K562 (cell line): ENCODE measurements around the gene YBX2. TPM values are rescaled to one million over a fixed set of nuclear protein-coding genes. Genes with fewer than 3 reads are reported as not detected.
A peak's percentile ranks its signal among the peaks of the same experiment; 100 is the strongest.

Experiments
- BRF1 ChIP-seq: IDR thresholded peaks from 3 replicates; pipeline ENCODE4 v1.6.1; 2011; ENCODE audit warnings: borderline replicate concordance, mild to moderate bottlenecking; ENCODE audit not compliant: insufficient read length; ENCODE audit errors: extremely low read depth
- GABPB2 ChIP-seq: fragments of 250-450 bp; sonication (Bioruptor Pico); conservative IDR thresholded peaks from 2 replicates; pipeline ENCODE4 v1.5.1; 2021; ENCODE audit warnings: mild to moderate bottlenecking
- IFI16 ChIP-seq: fragments of 250-450 bp; sonication (Bioruptor Pico); IDR thresholded peaks from 2 replicates; pipeline ENCODE4 v2.1.2; 2022; ENCODE audit warnings: mild to moderate bottlenecking, inconsistent platforms
- NFATC3 ChIP-seq: fragments of 450-650 bp; IDR thresholded peaks from 2 replicates; pipeline ENCODE4 v1.6.1; 2017; ENCODE audit warnings: mild to moderate bottlenecking
- RBM15 ChIP-seq: fragments of 200-400 bp; formaldehyde crosslinking; IDR thresholded peaks from 2 replicates; pipeline ENCODE4 v1.6.1; 2018; ENCODE audit warnings: mild to moderate bottlenecking, low read length, moderate library complexity; ENCODE audit not compliant: insufficient read depth
- RBM22 ChIP-seq: fragments of 200-400 bp; formaldehyde crosslinking; IDR thresholded peaks from 2 replicates; pipeline ENCODE4 v1.6.1; 2018; ENCODE audit warnings: low read length, low read depth; ENCODE audit not compliant: poor library complexity, severe bottlenecking
- TFAM ChIP-seq: fragments of 250-450 bp; sonication (Bioruptor Pico); conservative IDR thresholded peaks from 2 replicates; pipeline ENCODE4 v1.5.0; 2021; ENCODE audit warnings: mild to moderate bottlenecking, moderate library complexity
- ZKSCAN1 ChIP-seq: fragments of 150-350 bp; IDR thresholded peaks from 2 replicates; pipeline ENCODE4 v1.6.1; 2016; ENCODE audit warnings: low read depth, low read length
- ZNF140 ChIP-seq: fragments of 250-450 bp; sonication (Bioruptor Pico); IDR thresholded peaks from 2 replicates; pipeline ENCODE4 v1.8.0; 2021; ENCODE audit warnings: moderate library complexity, mild to moderate bottlenecking, inconsistent platforms
- ZNF316 ChIP-seq: fragments of 450-650 bp; IDR thresholded peaks from 2 replicates; pipeline ENCODE4 v1.6.1; 2016
- ZNF586 ChIP-seq: fragments of 450-650 bp; formaldehyde crosslinking; conservative IDR thresholded peaks from 2 replicates; pipeline ENCODE4 v1.4.0; 2020; ENCODE audit warnings: mild to moderate bottlenecking, moderate library complexity
- ZNF75A ChIP-seq: fragments of 450-650 bp; formaldehyde crosslinking; IDR thresholded peaks from 2 replicates; pipeline ENCODE4 v1.4.0; 2020; ENCODE audit warnings: mild to moderate bottlenecking
- ZNF785 ChIP-seq: fragments of 250-450 bp; sonication (Bioruptor Pico); IDR thresholded peaks from 2 replicates; pipeline ENCODE4 v1.4.0; 2020; ENCODE audit warnings: mild to moderate bottlenecking
- polyA plus RNA-seq, 8 experiments: library from polyadenylated mRNA; depleted of rRNA in 4 of 8; stranded (reverse) in 5 of 8; unstranded in 3 of 8; fragments of >200 nt; fragmentation: Nextera tagmentation in 2 of 8; fragmentation: Illumina TruSeq in 1 of 8; extraction: Ambion mirVana in 2 of 8; extraction: Trizol in 1 of 8; gene quantifications; 2 replicates each; pipeline versions ENCODE4 v1.2.1 to v1.2.3, GENCODE V29; 2011 to 2014; ENCODE audit warnings: inconsistent platforms in 1 of 8, missing spikeins in 1 of 8
- total RNA-seq, 7 experiments: library from RNA; depleted of rRNA in 6 of 7; stranded (reverse); fragments of >200 nt in 6 of 7; fragmentation: Illumina TruSeq in 2 of 7; extraction: Trizol in 2 of 7; gene quantifications; 2 replicates each; pipeline versions ENCODE4 v1.2.1 to v1.2.3, GENCODE V29; 2011 to 2021; ENCODE audit warnings: low replicate concordance in 1 of 7
- TF ChIP-seq, protein P1 (sequence below): fragments of 200-800 bp; sonication (Bioruptor generic); IDR thresholded peaks from 2 replicates; pipeline ENCODE4 v1.6.1; 2017; ENCODE audit warnings: missing genetic modification characterization, missing compliant biosample characterization
- TF ChIP-seq, protein P2 (sequence below): fragments of 250-450 bp; sonication (Bioruptor Pico); IDR thresholded peaks from 2 replicates; pipeline ENCODE4 v1.8.0; 2021; ENCODE audit warnings: moderate library complexity, mild to moderate bottlenecking, inconsistent platforms
- TF ChIP-seq, protein P3 (sequence below), 2 experiments: IDR thresholded peaks; 2 replicates each; pipeline ENCODE4 v1.6.1; 2011; ENCODE audit warnings: borderline replicate concordance in 1 of 2, control low read depth in 1 of 2, low read depth in 1 of 2, low read length in 1 of 2, mild to moderate bottlenecking in 1 of 2, mixed read lengths in 1 of 2, moderate library complexity in 1 of 2; ENCODE audit not compliant: insufficient read depth in 1 of 2, insufficient read length in 1 of 2, poor library complexity in 1 of 2, severe bottlenecking in 1 of 2; ENCODE audit errors: extremely low read depth in 1 of 2
- TF ChIP-seq, protein P4 (sequence below): fragments of 250-450 bp; sonication (Bioruptor Pico); IDR thresholded peaks from 2 replicates; pipeline ENCODE4 v1.8.0; 2021; ENCODE audit warnings: borderline replicate concordance, mild to moderate bottlenecking, moderate library complexity; ENCODE audit not compliant: poor library complexity, severe bottlenecking
- TF ChIP-seq, protein P5 (sequence below), 3 experiments: IDR thresholded peaks in 2 of 3; conservative IDR thresholded peaks in 1 of 3; 2 replicates each; pipeline ENCODE4 v1.5.1; 2011 to 2012; ENCODE audit warnings: low read length in 3 of 3, mild to moderate bottlenecking in 3 of 3, control low read depth in 2 of 3, improper control_type of control experiment in 1 of 3, inconsistent platforms in 1 of 3, low read depth in 1 of 3, mixed read lengths in 1 of 3, moderate library complexity in 1 of 3; ENCODE audit not compliant: insufficient read depth in 2 of 3

YBX2 gene
- total and polyA plus RNA-seq, 9 of the 15 experiments (the other 6 are each of a cell fraction or from before 2014, with no cell fraction given), result 0.03 to 0.59 (median 0.27) TPM; not detected in 6

DNA sequence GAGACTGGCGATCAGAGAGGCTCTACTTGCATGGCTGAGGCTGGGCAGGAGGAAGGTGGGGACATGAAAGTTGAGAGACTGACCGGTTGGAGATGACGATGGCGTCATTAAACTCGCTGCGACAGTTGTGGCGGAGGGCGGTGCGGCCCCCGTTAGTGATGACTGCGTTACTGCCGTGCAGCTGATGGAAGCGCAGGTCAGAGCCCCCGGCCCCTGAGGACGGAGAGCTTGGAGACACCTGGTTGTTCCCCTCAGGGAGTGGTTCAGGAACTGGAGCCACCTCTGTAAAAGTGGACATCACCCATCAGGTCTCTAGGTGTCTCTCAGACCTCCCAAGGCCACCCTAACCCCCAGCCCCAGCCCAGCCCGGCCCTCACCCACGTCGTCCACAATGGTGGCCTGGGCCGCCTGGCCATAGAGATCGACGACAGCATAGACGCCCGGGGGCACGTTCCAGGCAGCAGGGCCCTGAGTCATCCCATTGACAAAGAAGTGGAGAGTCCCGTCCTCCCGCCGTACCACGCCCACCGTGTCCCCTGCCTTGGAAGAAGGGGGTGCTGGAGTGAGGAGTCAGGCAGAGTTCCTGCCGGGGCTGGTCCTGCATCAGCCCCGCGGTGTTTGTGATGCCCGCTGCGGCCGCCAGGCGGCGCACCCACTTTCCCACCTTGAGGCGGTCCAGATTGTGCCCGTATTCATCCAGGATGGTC is 29.4 kb upstream of the YBX2 start (continued):
- no peak for TF ChIP-seq RBM15
- TF ChIP-seq, protein P1, sequence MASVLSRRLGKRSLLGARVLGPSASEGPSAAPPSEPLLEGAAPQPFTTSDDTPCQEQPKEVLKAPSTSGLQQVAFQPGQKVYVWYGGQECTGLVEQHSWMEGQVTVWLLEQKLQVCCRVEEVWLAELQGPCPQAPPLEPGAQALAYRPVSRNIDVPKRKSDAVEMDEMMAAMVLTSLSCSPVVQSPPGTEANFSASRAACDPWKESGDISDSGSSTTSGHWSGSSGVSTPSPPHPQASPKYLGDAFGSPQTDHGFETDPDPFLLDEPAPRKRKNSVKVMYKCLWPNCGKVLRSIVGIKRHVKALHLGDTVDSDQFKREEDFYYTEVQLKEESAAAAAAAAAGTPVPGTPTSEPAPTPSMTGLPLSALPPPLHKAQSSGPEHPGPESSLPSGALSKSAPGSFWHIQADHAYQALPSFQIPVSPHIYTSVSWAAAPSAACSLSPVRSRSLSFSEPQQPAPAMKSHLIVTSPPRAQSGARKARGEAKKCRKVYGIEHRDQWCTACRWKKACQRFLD, result no peak
- TF ChIP-seq GABPB2, result no peak
- TF ChIP-seq, protein P2, sequence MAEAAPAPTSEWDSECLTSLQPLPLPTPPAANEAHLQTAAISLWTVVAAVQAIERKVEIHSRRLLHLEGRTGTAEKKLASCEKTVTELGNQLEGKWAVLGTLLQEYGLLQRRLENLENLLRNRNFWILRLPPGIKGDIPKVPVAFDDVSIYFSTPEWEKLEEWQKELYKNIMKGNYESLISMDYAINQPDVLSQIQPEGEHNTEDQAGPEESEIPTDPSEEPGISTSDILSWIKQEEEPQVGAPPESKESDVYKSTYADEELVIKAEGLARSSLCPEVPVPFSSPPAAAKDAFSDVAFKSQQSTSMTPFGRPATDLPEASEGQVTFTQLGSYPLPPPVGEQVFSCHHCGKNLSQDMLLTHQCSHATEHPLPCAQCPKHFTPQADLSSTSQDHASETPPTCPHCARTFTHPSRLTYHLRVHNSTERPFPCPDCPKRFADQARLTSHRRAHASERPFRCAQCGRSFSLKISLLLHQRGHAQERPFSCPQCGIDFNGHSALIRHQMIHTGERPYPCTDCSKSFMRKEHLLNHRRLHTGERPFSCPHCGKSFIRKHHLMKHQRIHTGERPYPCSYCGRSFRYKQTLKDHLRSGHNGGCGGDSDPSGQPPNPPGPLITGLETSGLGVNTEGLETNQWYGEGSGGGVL (CRISPR knock-in tag), result no peak
- no peak for TF ChIP-seq BRF1
- TF ChIP-seq ZNF140, result no peak
- TF ChIP-seq, protein P3, sequence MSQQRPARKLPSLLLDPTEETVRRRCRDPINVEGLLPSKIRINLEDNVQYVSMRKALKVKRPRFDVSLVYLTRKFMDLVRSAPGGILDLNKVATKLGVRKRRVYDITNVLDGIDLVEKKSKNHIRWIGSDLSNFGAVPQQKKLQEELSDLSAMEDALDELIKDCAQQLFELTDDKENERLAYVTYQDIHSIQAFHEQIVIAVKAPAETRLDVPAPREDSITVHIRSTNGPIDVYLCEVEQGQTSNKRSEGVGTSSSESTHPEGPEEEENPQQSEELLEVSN (IDR thresholded peaks at IDR 0.05; ENCODE audit: borderline replicate concordance in 1 of 2, extremely low read depth in 1 of 2, insufficient read depth in 1 of 2, insufficient read length in 1 of 2, low read depth in 1 of 2, low read length in 1 of 2, poor library complexity in 1 of 2, severe bottlenecking in 1 of 2), result no peak
- no peak for TF ChIP-seq ZNF586 (CRISPR knock-in tag)
- TF ChIP-seq, protein P4, sequence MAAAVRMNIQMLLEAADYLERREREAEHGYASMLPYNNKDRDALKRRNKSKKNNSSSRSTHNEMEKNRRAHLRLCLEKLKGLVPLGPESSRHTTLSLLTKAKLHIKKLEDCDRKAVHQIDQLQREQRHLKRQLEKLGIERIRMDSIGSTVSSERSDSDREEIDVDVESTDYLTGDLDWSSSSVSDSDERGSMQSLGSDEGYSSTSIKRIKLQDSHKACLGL (CRISPR knock-in tag), result no peak
- TF ChIP-seq ZNF316, result no peak
- no peak for TF ChIP-seq NFATC3
- no peak for TF ChIP-seq TFAM
- no peak for TF ChIP-seq ZNF785
- no peak for TF ChIP-seq IFI16 (CRISPR knock-in tag)
- TF ChIP-seq ZNF75A (CRISPR knock-in tag), result no peak
- no peak for TF ChIP-seq RBM22
- TF ChIP-seq, protein P5, sequence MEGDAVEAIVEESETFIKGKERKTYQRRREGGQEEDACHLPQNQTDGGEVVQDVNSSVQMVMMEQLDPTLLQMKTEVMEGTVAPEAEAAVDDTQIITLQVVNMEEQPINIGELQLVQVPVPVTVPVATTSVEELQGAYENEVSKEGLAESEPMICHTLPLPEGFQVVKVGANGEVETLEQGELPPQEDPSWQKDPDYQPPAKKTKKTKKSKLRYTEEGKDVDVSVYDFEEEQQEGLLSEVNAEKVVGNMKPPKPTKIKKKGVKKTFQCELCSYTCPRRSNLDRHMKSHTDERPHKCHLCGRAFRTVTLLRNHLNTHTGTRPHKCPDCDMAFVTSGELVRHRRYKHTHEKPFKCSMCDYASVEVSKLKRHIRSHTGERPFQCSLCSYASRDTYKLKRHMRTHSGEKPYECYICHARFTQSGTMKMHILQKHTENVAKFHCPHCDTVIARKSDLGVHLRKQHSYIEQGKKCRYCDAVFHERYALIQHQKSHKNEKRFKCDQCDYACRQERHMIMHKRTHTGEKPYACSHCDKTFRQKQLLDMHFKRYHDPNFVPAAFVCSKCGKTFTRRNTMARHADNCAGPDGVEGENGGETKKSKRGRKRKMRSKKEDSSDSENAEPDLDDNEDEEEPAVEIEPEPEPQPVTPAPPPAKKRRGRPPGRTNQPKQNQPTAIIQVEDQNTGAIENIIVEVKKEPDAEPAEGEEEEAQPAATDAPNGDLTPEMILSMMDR (IDR thresholded peaks at IDR 0.05 in 2 of 3, conservative IDR thresholded peaks at IDR 0.05 in 1 of 3; ENCODE audit: insufficient read depth in 2 of 3, low read depth in 1 of 3, low read length in 3 of 3), result peak; percentile 69 to 87 (median 75)
- no peak for TF ChIP-seq ZKSCAN1
